K562 (cell line): ENCODE measurements around the gene MCMBP. TPM values are rescaled to one million over a fixed set of nuclear protein-coding genes. Genes with fewer than 3 reads are reported as not detected.

Source experiments
- ATF7 ChIP-seq: fragments of 450-650 bp; IDR thresholded peaks from 2 replicates; pipeline ENCODE4 v1.7.1; 2014; ENCODE audit warnings: mild to moderate bottlenecking, moderate library complexity
- NR4A1 ChIP-seq, 2 experiments: fragments of 250-450 bp in 1 of 2; fragments of 450-650 bp in 1 of 2; sonication (Bioruptor Pico) in 1 of 2; IDR thresholded peaks; 2 replicates each; pipeline versions ENCODE4 v1.4.0 to v1.6.1; 2016 to 2020; ENCODE audit warnings: mild to moderate bottlenecking in 2 of 2, missing compliant biosample characterization in 1 of 2, missing genetic modification characterization in 1 of 2, moderate library complexity in 1 of 2
- PBX2 ChIP-seq, 2 experiments: IDR thresholded peaks in 1 of 2; conservative IDR thresholded peaks in 1 of 2; 2 replicates each; pipeline ENCODE4 v1.6.1; 2016; ENCODE audit warnings: low read depth in 2 of 2, mild to moderate bottlenecking in 1 of 2, missing compliant biosample characterization in 1 of 2, missing genetic modification characterization in 1 of 2, moderate library complexity in 1 of 2
- RREB1 ChIP-seq: fragments of 250-450 bp; sonication (Bioruptor Pico); IDR thresholded peaks from 2 replicates; pipeline ENCODE4 v1.4.0; 2020
- ZBTB2 ChIP-seq: fragments of 450-650 bp; IDR thresholded peaks from 2 replicates; pipeline ENCODE4 v1.6.1; 2016; ENCODE audit warnings: antibody characterized with exemption
- ZC3H4 ChIP-seq: sonication (generic); formaldehyde crosslinking; IDR thresholded peaks from 2 replicates; pipeline ENCODE4 v1.9.0; 2021; ENCODE audit warnings: missing genetic modification reagents, borderline replicate concordance
- ZFX ChIP-seq: sonication (generic); formaldehyde crosslinking; IDR thresholded peaks from 2 replicates; pipeline ENCODE4 v1.8.0; 2022; ENCODE audit warnings: mild to moderate bottlenecking, missing genetic modification reagents, moderate library complexity
- polyA plus RNA-seq, 8 experiments: library from polyadenylated mRNA; depleted of rRNA in 4 of 8; stranded (reverse) in 5 of 8; unstranded in 3 of 8; fragments of >200 nt; fragmentation: Nextera tagmentation in 2 of 8; fragmentation: Illumina TruSeq in 1 of 8; extraction: Ambion mirVana in 2 of 8; extraction: Trizol in 1 of 8; gene quantifications; 2 replicates each; pipeline versions ENCODE4 v1.2.1 to v1.2.3, GENCODE V29; 2011 to 2014; ENCODE audit warnings: inconsistent platforms in 1 of 8, missing spikeins in 1 of 8
- total RNA-seq, 7 experiments: library from RNA; depleted of rRNA in 6 of 7; stranded (reverse); fragments of >200 nt in 6 of 7; fragmentation: Illumina TruSeq in 2 of 7; extraction: Trizol in 2 of 7; gene quantifications; 2 replicates each; pipeline versions ENCODE4 v1.2.1 to v1.2.3, GENCODE V29; 2011 to 2021; ENCODE audit warnings: low replicate concordance in 1 of 7

The MCMBP gene
- total and polyA plus RNA-seq, 9 of the 15 experiments (the other 6 are each of a cell fraction or from before 2014, with no cell fraction given) = 11.2 to 74.3 (median 50.5) TPM

- TF ChIP-seq PBX2 (CRISPR knock-in tag; IDR thresholded peaks at IDR 0.05; ENCODE audit: low read depth) (no peak), PBX2 (tag; conservative IDR thresholded peaks at IDR 0.05; ENCODE audit: low read depth) (no peak), ZBTB2 (peak; percentile 78), ZC3H4 (CRISPR knock-in tag) (no peak), RREB1 (CRISPR knock-in tag) (no peak), ZFX (CRISPR knock-in tag) (peak; percentile 84), ATF7 (peak; percentile 65), NR4A1 (CRISPR knock-in tag; IDR thresholded peaks at IDR 0.05) (no peak), NR4A1 (tag; IDR thresholded peaks at IDR 0.05) (no peak)
Measured at GRCh38 chr10:119892188-119893065, 19.8 kb upstream of the MCMBP start, which contains the start of gene SEC23IP (continued).
